Spleen (tissue), 11 donors: Measurements from ENCODE around the gene CRTC3. TPM values are rescaled to one million over a fixed set of nuclear protein-coding genes. Genes with fewer than 3 reads are reported as not detected.

Source experiments
- DNase-seq: peaks from one replicate; pipeline ENCODE4 v3.0.0-alpha.2; 2020
- H3K27ac ChIP-seq, 8 donors: fragments of 200-600 bp; sonication (generic) in 7 of 8; 1 replicate in 4 of 8; 2 replicates in 4 of 8; pipeline versions ENCODE4 v1.5.0 to v1.8.0; 2016 to 2021; ENCODE audit warnings: inconsistent platforms in 4 of 8, mild to moderate bottlenecking in 4 of 8, moderate library complexity in 1 of 8
- H3K27me3 ChIP-seq, 7 donors: fragments of 200-600 bp; sonication (generic) in 6 of 7; replicated peaks in 1 of 7; 1 replicate in 4 of 7; 2 replicates in 3 of 7; pipeline versions ENCODE4 v1.5.0 to v1.8.0; 2016 to 2021; ENCODE audit warnings: inconsistent platforms in 3 of 7, mild to moderate bottlenecking in 1 of 7
- H3K36me3 ChIP-seq, 6 donors: fragments of 200-600 bp; sonication (generic) in 5 of 6; 1 replicate in 4 of 6; 2 replicates in 2 of 6; pipeline versions ENCODE4 v1.5.0 to v1.8.0; 2016 to 2021; ENCODE audit warnings: inconsistent platforms in 2 of 6
- H3K4me1 ChIP-seq, 6 donors: fragments of 200-600 bp; sonication (generic) in 5 of 6; 1 replicate in 3 of 6; 2 replicates in 3 of 6; pipeline versions ENCODE4 v1.5.0 to v1.8.0; 2016 to 2021; ENCODE audit warnings: inconsistent platforms in 3 of 6
- H3K4me3 ChIP-seq, 8 donors: fragments of 200-600 bp; sonication (generic) in 7 of 8; 1 replicate in 4 of 8; 2 replicates in 4 of 8; pipeline versions ENCODE4 v1.5.0 to v1.8.0; 2016 to 2021; ENCODE audit warnings: inconsistent platforms in 4 of 8, mild to moderate bottlenecking in 4 of 8, moderate library complexity in 2 of 8
- H3K9me3 ChIP-seq, 8 donors: fragments of 200-600 bp; sonication (generic) in 7 of 8; 1 replicate in 4 of 8; 2 replicates in 4 of 8; pipeline versions ENCODE4 v1.5.0 to v1.8.0; 2016 to 2021; ENCODE audit warnings: inconsistent platforms in 4 of 8
- POLR2A ChIP-seq, 3 donors: fragments of 450-650 bp; IDR thresholded peaks; one replicate each; pipeline ENCODE4 v1.5.1; 2017; ENCODE audit warnings: antibody characterized with exemption in 3 of 3, mild to moderate bottlenecking in 1 of 3
- POLR2AphosphoS5 ChIP-seq, 3 donors: sonication (generic); formaldehyde crosslinking; IDR thresholded peaks; one replicate each; pipeline ENCODE4 v1.5.1; 2017; ENCODE audit warnings: antibody characterized with exemption in 3 of 3
- WGBS, 5 donors: extraction: QIAGEN DNeasy Blood & Tissue Kit in 3 of 5; methylation state at CpG; one replicate each; pipeline versions ENCODE4 v1.1.5 to v1.1.7; 2013 to 2018; 5-methylcytosine and 5-hydroxymethylcytosine counted together
- intact Hi-C: fragments of 100-400 bp; cut with DNase I; formaldehyde crosslinking; loops from one replicate; pipeline ENCODE4 v1.15.0; 2023; ENCODE audit warnings: low total_unique reads
- polyA plus RNA-seq, 3 donors: library from polyadenylated mRNA; stranded (reverse); fragments of 200-250 nt; gene quantifications; one replicate each; pipeline ENCODE4 v1.2.1, GENCODE V29; 2013
- total RNA-seq, 7 donors: library from RNA; depleted of rRNA in 3 of 7; stranded (reverse); fragments of >200 nt in 3 of 7; fragmentation: NEBNext Ultra II Directional in 4 of 7; extraction: Animal tissue kit (Norgen Biotek cat#: 25700) in 4 of 7; gene quantifications; one replicate each; pipeline versions ENCODE4 v1.1.0 to v1.2.1, GENCODE V29; 2016 to 2021
- TF ChIP-seq, protein P1 (sequence below), 11 experiments: fragments of 200-600 bp in 7 of 11; fragments of 450-650 bp in 4 of 11; sonication (generic) in 4 of 11; IDR thresholded peaks in 8 of 11; conservative IDR thresholded peaks in 3 of 11; 1 replicate in 7 of 11; 2 replicates in 4 of 11; pipeline versions ENCODE4 v1.4.0 to v1.8.0; 2016 to 2021; ENCODE audit warnings: antibody characterized with exemption in 11 of 11, inconsistent platforms in 4 of 11, mild to moderate bottlenecking in 1 of 11
- donor health status: healthy with polysubstance abuse.
- donor health status: DM: no; HTN: no; CAD: no; lungs with moderate emphysema.
- donor health status: DM: no; HTN: no; CAD: no.
- donor health status: Bipolar disorder and iron deficiency.
- donor health status: healthy.
- donor health status: DM: no; HTN: no; CAD: no.
- donor health status: DM: yes; HTN: yes; CAD: no.

The CRTC3 gene
- total and polyA plus RNA-seq, 10 donors: 7.7 to 51.2 (median 43.4) TPM

DNA sequence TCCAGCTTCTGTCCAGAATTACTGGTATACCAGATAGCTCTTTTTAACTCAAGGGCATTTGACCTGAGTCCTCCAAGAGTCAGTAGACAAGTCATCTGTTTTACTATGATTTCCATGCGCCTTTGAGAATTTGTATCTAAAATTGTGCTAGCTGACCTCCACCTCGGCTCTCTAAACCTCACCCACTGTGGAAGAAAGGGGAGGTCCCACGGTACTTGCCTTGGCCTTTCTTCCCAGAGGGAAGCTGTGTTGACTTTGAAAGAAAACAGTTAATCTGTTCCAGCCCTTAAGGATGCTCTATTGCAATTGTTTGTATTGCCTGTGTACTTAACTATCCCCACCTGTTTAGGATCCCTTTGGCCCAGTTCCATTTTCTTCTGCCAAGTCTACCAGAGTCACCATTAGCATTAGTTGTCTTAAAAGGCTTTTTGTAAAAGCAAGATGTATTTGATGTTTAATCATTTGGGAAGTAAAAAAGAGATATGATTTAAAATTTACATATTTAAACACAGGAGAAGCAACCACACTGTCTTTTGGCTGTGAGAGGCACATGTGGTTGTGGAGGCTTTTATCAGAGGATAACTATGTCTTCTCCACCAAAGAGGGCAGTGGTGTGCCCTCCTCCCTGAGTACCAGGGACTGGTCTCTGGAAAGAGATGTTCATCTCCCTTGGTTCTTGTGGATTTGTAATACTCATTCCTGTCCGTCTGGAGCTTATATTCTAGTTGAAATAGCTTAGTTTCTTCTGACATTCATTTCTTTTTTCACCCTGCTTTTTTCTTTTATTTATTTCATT, 88.8 kb downstream of the CRTC3 start:
- Histone ChIP-seq H3K27me3 (no peaks in the 10 kb centered on the region), H3K9me3 (no peaks in the 10 kb centered on the region), H3K27ac (no peak overlapping the region), H3K4me1 (peaks cover 5 to 37% (median 15%) of the 10 kb centered on the region in 6 donors), H3K4me3 (no peak overlapping the region), H3K36me3 (peaks cover 0 to 92% (median 25%) of the 10 kb centered on the region in 6 donors)
- intact Hi-C loops: no loop called here
- DNase-seq: no peak
- TF ChIP-seq, protein P1, sequence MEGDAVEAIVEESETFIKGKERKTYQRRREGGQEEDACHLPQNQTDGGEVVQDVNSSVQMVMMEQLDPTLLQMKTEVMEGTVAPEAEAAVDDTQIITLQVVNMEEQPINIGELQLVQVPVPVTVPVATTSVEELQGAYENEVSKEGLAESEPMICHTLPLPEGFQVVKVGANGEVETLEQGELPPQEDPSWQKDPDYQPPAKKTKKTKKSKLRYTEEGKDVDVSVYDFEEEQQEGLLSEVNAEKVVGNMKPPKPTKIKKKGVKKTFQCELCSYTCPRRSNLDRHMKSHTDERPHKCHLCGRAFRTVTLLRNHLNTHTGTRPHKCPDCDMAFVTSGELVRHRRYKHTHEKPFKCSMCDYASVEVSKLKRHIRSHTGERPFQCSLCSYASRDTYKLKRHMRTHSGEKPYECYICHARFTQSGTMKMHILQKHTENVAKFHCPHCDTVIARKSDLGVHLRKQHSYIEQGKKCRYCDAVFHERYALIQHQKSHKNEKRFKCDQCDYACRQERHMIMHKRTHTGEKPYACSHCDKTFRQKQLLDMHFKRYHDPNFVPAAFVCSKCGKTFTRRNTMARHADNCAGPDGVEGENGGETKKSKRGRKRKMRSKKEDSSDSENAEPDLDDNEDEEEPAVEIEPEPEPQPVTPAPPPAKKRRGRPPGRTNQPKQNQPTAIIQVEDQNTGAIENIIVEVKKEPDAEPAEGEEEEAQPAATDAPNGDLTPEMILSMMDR (IDR thresholded peaks at IDR 0.05 in 8 of 11, conservative IDR thresholded peaks at IDR 0.05 in 3 of 11): no peak
- TF ChIP-seq POLR2AphosphoS5 (IDR thresholded peaks at IDR 0.05): no peak
- TF ChIP-seq POLR2A (IDR thresholded peaks at IDR 0.05): no peak
- 94 to 100% (median 96%) methylated on average over 4 of the region's 4 CpGs for WGBS, 5 donors

DNA sequence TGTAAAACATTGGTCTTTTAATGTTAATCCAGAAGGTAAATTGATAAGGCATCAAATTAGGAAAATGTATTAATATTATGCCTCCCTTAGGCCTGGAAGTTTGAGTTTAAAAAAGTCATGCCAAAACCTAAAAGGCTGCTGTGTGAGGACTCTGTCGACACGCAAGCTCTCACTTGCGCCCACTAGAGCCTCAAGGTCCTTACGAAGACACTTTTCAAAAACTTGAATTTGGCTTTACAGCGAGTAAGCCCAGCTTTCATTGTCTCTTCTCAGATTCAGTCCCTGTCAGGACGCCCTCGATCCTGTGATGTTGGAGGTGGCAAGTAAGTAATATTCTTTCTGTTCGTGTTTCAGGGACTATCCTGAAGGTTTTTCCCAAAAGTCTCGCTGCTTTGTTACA, 89.7 kb downstream of the CRTC3 start:
- DNase-seq: no peak
- H3K36me3 ChIP-seq: peaks cover 0 to 98% (median 28%) of the 10 kb centered on the region in 6 donors
- no peaks in the 10 kb centered on the region for H3K27me3 ChIP-seq
- H3K4me1 ChIP-seq: peaks cover 5 to 27% (median 15%) of the 10 kb centered on the region in 6 donors
- no peaks in the 10 kb centered on the region for H3K9me3 ChIP-seq
- no peak overlapping the region for H3K4me3 ChIP-seq
- intact Hi-C loops: no loop called here
- WGBS, 5 donors: 87 to 90% (median 89%) methylated on average over 9 of the region's 9 CpGs
- TF ChIP-seq, protein P1 (IDR thresholded peaks at IDR 0.05 in 8 of 11, conservative IDR thresholded peaks at IDR 0.05 in 3 of 11): no peak
- peak overlapping the region in 4 of 8 donors; percentile 34 to 80 (median 45) for H3K27ac ChIP-seq

DNA sequence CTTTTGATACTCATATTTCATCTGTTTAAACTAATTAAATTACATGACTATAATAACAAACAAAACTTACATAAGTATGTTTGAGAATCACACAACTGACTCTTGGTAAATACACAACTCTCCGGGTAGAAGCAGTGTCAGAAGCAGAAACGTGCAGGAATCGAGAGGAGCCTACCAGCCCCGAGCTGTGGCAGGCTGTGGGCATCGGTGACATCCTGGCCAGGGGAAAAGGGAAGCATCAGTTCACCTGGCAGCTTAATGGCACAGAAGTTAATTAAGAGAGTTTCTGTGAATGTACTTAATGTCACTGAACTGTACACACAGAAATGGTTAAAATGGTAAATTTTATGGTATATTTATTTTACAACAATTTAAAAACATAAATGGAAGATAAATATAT, 90.2 kb downstream of the CRTC3 start:
- H3K36me3 ChIP-seq: peaks cover 0 to 98% (median 25%) of the 10 kb centered on the region in 6 donors
- no peak for TF ChIP-seq POLR2AphosphoS5 (IDR thresholded peaks at IDR 0.05)
- TF ChIP-seq, protein P1 (IDR thresholded peaks at IDR 0.05 in 8 of 11, conservative IDR thresholded peaks at IDR 0.05 in 3 of 11): no peak
- TF ChIP-seq POLR2A (IDR thresholded peaks at IDR 0.05): no peak

DNA sequence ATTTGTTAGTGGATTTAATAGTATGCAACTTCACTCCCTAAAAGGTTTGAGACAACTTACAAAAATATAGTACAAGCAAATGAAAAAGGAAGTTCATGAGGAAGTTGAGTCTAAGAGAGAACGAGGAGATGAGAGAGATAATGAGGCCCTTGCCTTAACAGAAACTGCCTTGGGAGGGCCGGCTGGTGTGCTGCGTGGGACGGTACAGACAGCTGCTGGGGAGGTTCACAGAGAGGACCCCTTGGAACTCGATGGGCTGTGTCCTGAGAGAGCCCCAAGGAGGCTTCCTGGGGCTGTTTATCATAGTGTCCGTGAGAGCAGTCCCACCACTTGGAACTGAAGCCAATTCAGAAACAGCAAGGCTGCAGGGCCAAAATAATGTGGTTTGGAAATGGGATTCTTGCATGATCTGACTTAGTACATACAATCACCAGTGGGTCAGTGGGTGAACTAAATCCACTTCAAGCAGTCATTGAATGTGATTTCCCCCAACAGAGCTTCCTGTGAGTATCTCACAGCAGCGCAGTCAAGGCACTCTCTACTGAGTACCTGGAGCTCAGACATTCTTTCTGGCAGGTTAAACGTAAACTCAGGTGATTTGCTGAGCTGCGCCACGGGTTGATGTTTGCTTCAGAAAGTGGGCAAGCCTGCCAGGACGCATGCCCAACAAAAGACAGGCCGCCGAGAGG, 90.8 kb downstream of the CRTC3 start:
- no peak for DNase-seq
- peak overlapping the region; percentile 35 to 80 (median 53) for H3K27ac ChIP-seq

More for the DNA sequence above, 90.2 kb downstream of the CRTC3 start:
- Histone ChIP-seq H3K27ac (peak overlapping the region in 6 of 8 donors; percentile 34 to 80 (median 46)), H3K9me3 (no peaks in the 10 kb centered on the region), H3K4me3 (no peak overlapping the region), H3K27me3 (no peaks in the 10 kb centered on the region), H3K4me1 (peaks cover 5 to 26% (median 15%) of the 10 kb centered on the region in 6 donors)
- no peak for DNase-seq
- 25 to 53% (median 37%) methylated on average over 5 of the region's 5 CpGs for WGBS, 5 donors
- intact Hi-C loops: no loop called here

More for the DNA sequence above, 90.8 kb downstream of the CRTC3 start:
- Histone ChIP-seq H3K9me3 (no peaks in the 10 kb centered on the region), H3K27me3 (no peaks in the 10 kb centered on the region), H3K36me3 (peaks cover 0 to 98% (median 26%) of the 10 kb centered on the region in 6 donors), H3K4me3 (no peak overlapping the region), H3K4me1 (peaks cover 5 to 26% (median 15%) of the 10 kb centered on the region in 6 donors)
- TF ChIP-seq POLR2A (IDR thresholded peaks at IDR 0.05) (no peak), POLR2AphosphoS5 (IDR thresholded peaks at IDR 0.05) (no peak)
- TF ChIP-seq, protein P1 (IDR thresholded peaks at IDR 0.05 in 8 of 11, conservative IDR thresholded peaks at IDR 0.05 in 3 of 11): no peak
- intact Hi-C loops: no loop called here
- WGBS, 5 donors: 54 to 56% (median 56%) methylated on average over 13 of the region's 13 CpGs
